Smooth muscle cell (in vitro differentiated cells): ENCODE measurements around the gene ACR. TPM values are rescaled to one million over a fixed set of nuclear protein-coding genes. Genes with fewer than 3 reads are reported as not detected.
A peak's percentile ranks its signal among the peaks of the same experiment; 100 is the strongest.

ENCODE experiments used
- DNase-seq: peaks from one replicate; lab custom pipeline; 2025; ENCODE audit not compliant: unreplicated experiment; lab: John Stamatoyannopoulos, UW
- H2AFZ ChIP-seq: fragments of 200-600 bp; sonication (generic); 2 replicates; pipeline ENCODE4 v1.6.0; 2016; ENCODE audit warnings: antibody characterized with exemption, low read depth, mild to moderate bottlenecking
- H3F3A ChIP-seq: fragments of 200-600 bp; sonication (generic); 2 replicates; pipeline ENCODE4 v1.6.0; 2017; ENCODE audit warnings: antibody characterized with exemption, low read depth
- H3K27ac ChIP-seq: fragments of 200-600 bp; sonication (generic); 2 replicates; pipeline ENCODE4 v1.5.1; 2016; ENCODE audit warnings: low read depth, mild to moderate bottlenecking
- H3K27me3 ChIP-seq: fragments of 200-600 bp; sonication (generic); 2 replicates; pipeline ENCODE4 v1.6.1; 2016; ENCODE audit warnings: low read depth, mild to moderate bottlenecking
- H3K36me3 ChIP-seq: fragments of 200-600 bp; sonication (generic); 2 replicates; pipeline ENCODE4 v1.5.1; 2016; ENCODE audit warnings: low read depth
- H3K4me1 ChIP-seq: fragments of 200-600 bp; sonication (generic); 2 replicates; pipeline ENCODE4 v1.5.1; 2016; ENCODE audit warnings: low read depth
- H3K4me2 ChIP-seq: fragments of 200-600 bp; sonication (generic); 2 replicates; pipeline ENCODE4 v1.6.0; 2016; ENCODE audit warnings: mild to moderate bottlenecking
- H3K4me3 ChIP-seq: fragments of 200-600 bp; sonication (generic); 2 replicates; pipeline ENCODE4 v1.5.1; 2016; ENCODE audit warnings: mild to moderate bottlenecking
- H3K79me2 ChIP-seq: fragments of 200-600 bp; sonication (generic); 2 replicates; pipeline ENCODE4 v1.6.0; 2016; ENCODE audit warnings: low read depth, mild to moderate bottlenecking
- H3K9ac ChIP-seq: fragments of 200-600 bp; sonication (generic); 2 replicates; pipeline ENCODE4 v1.6.0; 2016; ENCODE audit warnings: low read depth
- H3K9me3 ChIP-seq: fragments of 200-600 bp; sonication (generic); replicated peaks from 2 replicates; pipeline ENCODE4 v1.5.1; 2016; ENCODE audit warnings: low read depth
- H4K20me1 ChIP-seq: fragments of 200-600 bp; sonication (generic); 2 replicates; pipeline ENCODE4 v1.6.0; 2016; ENCODE audit warnings: low read depth
- WGBS: methylation state at CpG from one replicate; pipeline ENCODE4 v1.1.7; 2016; ENCODE audit warnings: low lambda C conversion rate; 5-methylcytosine and 5-hydroxymethylcytosine counted together
- polyA plus RNA-seq: library from polyadenylated mRNA; unstranded; fragments of >200 nt; fragmentation: Nextera tagmentation; extraction: Ambion mirVana; gene quantifications from 2 replicates; pipeline ENCODE4 v1.2.1, GENCODE V29; 2016
- total RNA-seq: library from RNA; depleted of rRNA; stranded (reverse); fragments of >200 nt; gene quantifications from 2 replicates; pipeline ENCODE4 v1.2.3, GENCODE V29; 2014
- TF ChIP-seq, protein P1 (sequence below): fragments of 200-600 bp; sonication (generic); IDR thresholded peaks from 2 replicates; pipeline ENCODE4 v1.5.1; 2017; ENCODE audit warnings: borderline replicate concordance, mild to moderate bottlenecking, antibody characterized with exemption; ENCODE audit not compliant: insufficient read depth, poor library complexity, severe bottlenecking

ACR gene
- total and polyA plus RNA-seq, 2 experiments from 2014 or later, result 0.27 TPM; not detected in 1

- Histone ChIP-seq H3K4me2 (no peak overlapping the region), H3K79me2 (no peaks in the 10 kb centered on the region), H3K9me3 (no peaks in the 10 kb centered on the region), H3F3A (no peaks in the 10 kb centered on the region), H3K27ac (no peak overlapping the region), H3K4me3 (no peak overlapping the region), H3K27me3 (peaks cover 37% of the 10 kb centered on the region), H3K4me1 (no peaks in the 10 kb centered on the region), H4K20me1 (peaks cover 20% of the 10 kb centered on the region), H3K36me3 (no peaks in the 10 kb centered on the region), H2AFZ (no peak overlapping the region), H3K9ac (no peak overlapping the region)
- 93% methylated on average over 10 of the region's 10 CpGs for WGBS
- TF ChIP-seq, protein P1, sequence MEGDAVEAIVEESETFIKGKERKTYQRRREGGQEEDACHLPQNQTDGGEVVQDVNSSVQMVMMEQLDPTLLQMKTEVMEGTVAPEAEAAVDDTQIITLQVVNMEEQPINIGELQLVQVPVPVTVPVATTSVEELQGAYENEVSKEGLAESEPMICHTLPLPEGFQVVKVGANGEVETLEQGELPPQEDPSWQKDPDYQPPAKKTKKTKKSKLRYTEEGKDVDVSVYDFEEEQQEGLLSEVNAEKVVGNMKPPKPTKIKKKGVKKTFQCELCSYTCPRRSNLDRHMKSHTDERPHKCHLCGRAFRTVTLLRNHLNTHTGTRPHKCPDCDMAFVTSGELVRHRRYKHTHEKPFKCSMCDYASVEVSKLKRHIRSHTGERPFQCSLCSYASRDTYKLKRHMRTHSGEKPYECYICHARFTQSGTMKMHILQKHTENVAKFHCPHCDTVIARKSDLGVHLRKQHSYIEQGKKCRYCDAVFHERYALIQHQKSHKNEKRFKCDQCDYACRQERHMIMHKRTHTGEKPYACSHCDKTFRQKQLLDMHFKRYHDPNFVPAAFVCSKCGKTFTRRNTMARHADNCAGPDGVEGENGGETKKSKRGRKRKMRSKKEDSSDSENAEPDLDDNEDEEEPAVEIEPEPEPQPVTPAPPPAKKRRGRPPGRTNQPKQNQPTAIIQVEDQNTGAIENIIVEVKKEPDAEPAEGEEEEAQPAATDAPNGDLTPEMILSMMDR, result no peak
- DNase-seq, result no peak
These were observed 19.7 kb upstream of the ACR start for GRCh38 chr22:50718352-50718709.

DNA sequence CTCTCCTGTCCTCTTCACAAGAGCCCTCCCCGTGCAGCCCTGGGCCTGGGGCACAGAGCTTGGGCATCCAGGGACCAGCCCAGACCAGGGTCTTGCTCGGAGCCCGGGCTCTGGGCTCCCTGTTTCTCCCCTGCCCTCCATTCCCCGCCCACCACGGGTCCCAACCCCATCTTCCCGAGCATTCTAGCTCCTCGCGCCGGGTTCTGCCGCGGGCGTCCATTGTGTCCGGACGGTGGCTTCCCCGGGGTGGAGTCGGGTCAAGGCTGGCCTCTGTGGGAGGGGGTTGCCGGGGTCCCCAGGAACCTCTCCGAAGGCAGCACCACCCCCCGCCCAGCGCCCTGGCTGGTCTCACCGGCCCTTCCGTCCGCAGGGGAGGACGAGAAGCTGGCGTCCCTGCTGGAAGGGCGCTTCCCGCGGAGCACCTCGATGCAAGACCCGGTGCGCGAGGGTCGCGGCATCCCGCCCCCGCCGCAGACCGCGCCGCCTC, 18.1 kb upstream of the ACR start:
- TF ChIP-seq, protein P1, result no peak
- no peaks in the 10 kb centered on the region for H3K4me1 ChIP-seq
- no peak overlapping the region for H3K27ac ChIP-seq
- peaks cover 37% of the 10 kb centered on the region for H3K27me3 ChIP-seq
- no peak for DNase-seq
- no peaks in the 10 kb centered on the region for H3F3A ChIP-seq
- H3K36me3 ChIP-seq, result no peaks in the 10 kb centered on the region
- 29% methylated on average over 23 of the region's 40 CpGs for WGBS
- H3K9me3 ChIP-seq, result no peaks in the 10 kb centered on the region
- peak overlapping the region; percentile 26 for H3K4me3 ChIP-seq
- no peak overlapping the region for H2AFZ ChIP-seq
- H3K79me2 ChIP-seq, result no peaks in the 10 kb centered on the region
- H3K4me2 ChIP-seq, result peak overlapping the region; percentile 67
- peaks cover 20% of the 10 kb centered on the region for H4K20me1 ChIP-seq
- no peak overlapping the region for H3K9ac ChIP-seq

- Histone ChIP-seq H3K4me3 (peak overlapping the region; percentile 26), H3K9me3 (no peaks in the 10 kb centered on the region), H2AFZ (no peak overlapping the region), H3K27ac (no peak overlapping the region), H3K9ac (no peak overlapping the region), H3K4me1 (no peaks in the 10 kb centered on the region), H3K27me3 (peaks cover 37% of the 10 kb centered on the region), H3F3A (no peaks in the 10 kb centered on the region), H4K20me1 (peaks cover 20% of the 10 kb centered on the region), H3K36me3 (no peaks in the 10 kb centered on the region), H3K4me2 (peak overlapping the region; percentile 67), H3K79me2 (no peaks in the 10 kb centered on the region)
- TF ChIP-seq, protein P1, result no peak
- DNase-seq, result no peak
- WGBS, result 22% methylated on average over 52 of the region's 132 CpGs
These were observed 17.4 kb upstream of the ACR start for GRCh38 chr22:50720301-50721256.
